ENCODE data around the gene CENPP. TPM values are rescaled to one million over a fixed set of nuclear protein-coding genes. Genes with fewer than 3 reads are reported as not detected.
"Not testable (repeated sequence)": the region's sequence is repeated elsewhere in the genome, so short reads cannot be mapped to it uniquely, and the experiment has no call there.

The CENPP gene
- total and polyA plus RNA-seq, 3 experiments from 2014 or later = 2.5 to 20.9 (median 19.5) TPM

DNA sequence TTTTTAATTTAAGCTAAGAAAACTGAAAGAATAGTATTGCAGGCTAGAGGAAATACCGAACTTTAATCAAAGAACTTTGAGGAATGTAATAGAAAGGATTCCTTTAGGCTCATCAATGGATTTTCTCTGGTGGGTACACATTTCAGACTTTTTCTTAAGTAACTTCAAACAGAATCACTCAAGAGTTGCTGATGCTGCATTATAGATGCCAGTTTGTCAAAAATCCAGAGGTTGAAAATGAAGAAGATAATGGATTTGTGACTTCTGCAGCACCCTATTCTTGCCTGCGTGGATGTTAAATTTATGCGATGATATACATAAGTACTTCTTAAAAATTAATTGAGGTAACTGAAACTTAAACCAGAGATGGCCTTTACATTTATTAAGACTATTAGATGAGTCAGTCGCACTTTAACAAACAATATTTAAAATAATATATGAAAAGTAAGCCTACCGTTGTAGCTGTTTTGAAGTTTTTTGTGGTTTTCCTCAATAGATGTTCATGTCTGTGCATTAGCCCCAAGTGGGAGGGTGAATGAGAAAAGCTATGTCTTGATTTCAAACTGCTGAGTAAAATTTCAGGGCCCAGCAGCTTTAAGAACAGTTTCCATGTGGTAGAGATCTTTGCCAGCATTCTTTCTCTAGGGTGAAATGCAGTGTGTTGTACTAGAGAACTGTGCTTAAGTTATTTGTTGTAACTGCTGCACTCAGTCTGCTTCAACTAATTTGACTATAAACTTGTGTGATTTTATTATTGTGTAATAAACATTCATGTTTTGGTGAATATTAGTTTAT lies 78.5 kb downstream of the CENPP start, which contains the start of gene OGN:
Gene OGN (minus strand): TSS at position 537 of the 795 bp plus-strand sequence. CDS start 1,171 bp downstream, outside the sequence.
- H3K9me3 ChIP-seq (ENCODE audit: low read length) = no peaks in the 10 kb centered on the region
- DNase-seq = no peak
- Mint-ChIP-seq H3K36me3 (peaks cover 0 to 1% (median 0%) of the 10 kb centered on the region in 3 donors), H3K27me3 (no peaks in the 10 kb centered on the region), H3K4me1 (peaks cover 19 to 36% (median 26%) of the 10 kb centered on the region in 3 donors), H3K4me3 (no peak within 1 kb of the TSS), H3K27ac (peak within 1 kb of the TSS in 1 of 8 donors; percentile 44), H3K9me3 (no peaks in the 10 kb centered on the region)
- ChIA-PET POLR2A (no interaction called here), CTCF (no interaction called here)
- no peak within 1 kb of the TSS for H3K27ac ChIP-seq (ENCODE audit: low read depth, low read length)
- H3K36me3 ChIP-seq (ENCODE audit: insufficient read depth, low read length) = no peaks in the 10 kb centered on the region
- no peak within 1 kb of the TSS for H3K4me3 ChIP-seq (ENCODE audit: low read length)
- H3K27me3 ChIP-seq (ENCODE audit: insufficient read depth, low read length, poor library complexity, severe bottlenecking) = no peaks in the 10 kb centered on the region
- H3K4me1 ChIP-seq (ENCODE audit: insufficient read depth, low read length) = peaks cover 22% of the 10 kb centered on the region

DNA sequence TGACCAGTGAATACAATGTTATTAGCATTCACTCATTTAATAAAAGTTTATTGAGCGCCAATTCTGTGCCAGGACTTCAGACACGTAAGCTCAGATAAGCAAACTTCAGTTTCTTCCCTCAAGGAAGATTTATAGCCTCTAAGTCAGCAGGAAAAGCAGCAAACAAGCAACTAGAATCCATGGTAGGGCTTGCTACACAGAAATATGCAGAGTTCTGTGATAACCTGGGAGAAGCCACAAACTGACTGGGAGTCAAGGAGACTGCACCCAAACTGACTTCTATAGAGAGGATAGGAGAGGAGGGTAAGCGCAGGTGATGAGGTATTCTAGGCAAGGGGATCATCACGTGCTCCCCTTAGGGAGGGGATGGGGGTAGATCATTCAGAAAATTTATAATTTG lies 80.1 kb downstream of the CENPP start:
- no peaks in the 10 kb centered on the region for H3K9me3 Mint-ChIP-seq
- H3K9me3 ChIP-seq (ENCODE audit: low read length) = no peaks in the 10 kb centered on the region
- ChIA-PET CTCF (no interaction called here), POLR2A (no interaction called here)
- no peaks in the 10 kb centered on the region for H3K27me3 Mint-ChIP-seq
- no peak overlapping the region for H3K4me3 ChIP-seq (ENCODE audit: low read length)
- peaks cover 0 to 1% (median 0%) of the 10 kb centered on the region in 3 donors for H3K36me3 Mint-ChIP-seq
- peaks cover 19 to 36% (median 26%) of the 10 kb centered on the region in 3 donors for H3K4me1 Mint-ChIP-seq
- DNase-seq = no peak
- no peaks in the 10 kb centered on the region for H3K36me3 ChIP-seq (ENCODE audit: insufficient read depth, low read length)
- peak overlapping the region in 3 of 8 donors; percentile 33 to 92 (median 89) for H3K27ac Mint-ChIP-seq
- H3K4me1 ChIP-seq (ENCODE audit: insufficient read depth, low read length) = peaks cover 22% of the 10 kb centered on the region
- peak overlapping the region in 6 of 7 donors; percentile 44 to 71 (median 68) for H3K4me3 Mint-ChIP-seq
- no peaks in the 10 kb centered on the region for H3K27me3 ChIP-seq (ENCODE audit: insufficient read depth, low read length, poor library complexity, severe bottlenecking)
- H3K27ac ChIP-seq (ENCODE audit: low read depth, low read length) = no peak overlapping the region

GRCh38 chr9:92406477-92406876 lies 80.7 kb downstream of the CENPP start:
- H3K36me3 Mint-ChIP-seq = peaks cover 0 to 1% (median 0%) of the 10 kb centered on the region in 3 donors
- Histone ChIP-seq H3K4me3 (ENCODE audit: low read length) (peak overlapping the region; percentile 33), H3K9me3 (ENCODE audit: low read length) (no peaks in the 10 kb centered on the region), H3K27ac (ENCODE audit: low read depth, low read length) (no peak overlapping the region), H3K36me3 (ENCODE audit: insufficient read depth, low read length) (no peaks in the 10 kb centered on the region), H3K27me3 (ENCODE audit: insufficient read depth, low read length, poor library complexity, severe bottlenecking) (no peaks in the 10 kb centered on the region), H3K4me1 (ENCODE audit: insufficient read depth, low read length) (peaks cover 22% of the 10 kb centered on the region)
- H3K4me3 Mint-ChIP-seq = peak overlapping the region in 6 of 7 donors; percentile 59 to 80 (median 68)
- peak overlapping the region in 5 of 8 donors; percentile 69 to 92 (median 81) for H3K27ac Mint-ChIP-seq
- no peaks in the 10 kb centered on the region for H3K27me3 Mint-ChIP-seq
- peaks cover 19 to 36% (median 26%) of the 10 kb centered on the region in 3 donors for H3K4me1 Mint-ChIP-seq
- no peaks in the 10 kb centered on the region for H3K9me3 Mint-ChIP-seq
- CTCF ChIA-PET = no interaction called here
- peak in 4 of 5 donors; percentile 6 to 48 (median 31) for DNase-seq
- POLR2A ChIA-PET = no interaction called here

- H3K4me1 ChIP-seq (ENCODE audit: insufficient read depth, low read length) = peaks cover 22% of the 10 kb centered on the region
- peaks cover 19 to 34% (median 26%) of the 10 kb centered on the region in 3 donors for H3K4me1 Mint-ChIP-seq
- no peaks in the 10 kb centered on the region for H3K27me3 ChIP-seq (ENCODE audit: insufficient read depth, low read length, poor library complexity, severe bottlenecking)
- no peaks in the 10 kb centered on the region for H3K36me3 ChIP-seq (ENCODE audit: insufficient read depth, low read length)
- H3K9me3 ChIP-seq (ENCODE audit: low read length) = no peaks in the 10 kb centered on the region
- ChIA-PET CTCF (no interaction called here), POLR2A (no interaction called here)
- no peaks in the 10 kb centered on the region for H3K9me3 Mint-ChIP-seq
- no peaks in the 10 kb centered on the region for H3K27me3 Mint-ChIP-seq
- no peak for DNase-seq
- no peak overlapping the region for H3K4me3 Mint-ChIP-seq
- no peak overlapping the region for H3K27ac ChIP-seq (ENCODE audit: low read depth, low read length)
- no peak overlapping the region for H3K4me3 ChIP-seq (ENCODE audit: low read length)
- peaks cover 0 to 1% (median 0%) of the 10 kb centered on the region in 3 donors for H3K36me3 Mint-ChIP-seq
- no peak overlapping the region for H3K27ac Mint-ChIP-seq
Observed at GRCh38 chr9:92407818-92408217, 82.1 kb downstream of the CENPP start.

DNA sequence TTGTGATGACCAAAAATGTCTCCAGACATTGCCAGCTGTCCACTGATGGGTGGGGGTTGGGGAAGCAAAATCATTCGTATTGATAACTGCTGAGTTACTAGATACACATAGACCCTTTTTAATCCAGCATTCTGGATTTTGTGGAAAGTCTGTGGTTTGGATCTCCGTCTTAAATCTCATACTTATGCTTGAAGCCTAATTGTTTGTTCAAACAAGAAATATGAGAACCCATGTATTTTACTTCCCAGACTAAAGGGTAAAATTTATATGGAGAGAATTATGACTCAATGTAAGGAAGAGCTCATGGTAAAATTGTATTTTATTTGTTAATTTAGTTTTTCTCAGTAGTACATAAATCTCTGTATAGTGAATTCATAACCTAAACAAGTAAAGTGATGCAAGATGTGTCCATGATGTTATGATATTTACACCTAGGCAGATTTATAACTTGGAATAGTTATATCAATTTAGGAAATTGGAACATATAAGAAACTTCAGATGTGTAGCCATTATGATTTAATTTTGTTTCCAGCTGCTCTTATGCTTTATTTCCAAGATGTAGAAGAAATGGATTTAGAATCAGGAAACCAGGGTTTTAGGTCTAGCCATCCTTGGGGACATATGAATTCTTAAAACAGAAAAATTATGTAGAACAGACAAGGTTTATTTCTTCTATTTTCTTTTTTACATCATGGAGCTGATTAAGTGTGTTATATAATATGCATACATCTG lies 83.2 kb downstream of the CENPP start:
- Mint-ChIP-seq H3K9me3 (no peaks in the 10 kb centered on the region), H3K4me1 (peaks cover 19 to 29% (median 26%) of the 10 kb centered on the region in 3 donors), H3K27me3 (no peaks in the 10 kb centered on the region), H3K4me3 (no peak overlapping the region), H3K27ac (peak overlapping the region in 1 of 8 donors; percentile 7), H3K36me3 (peaks cover 0 to 1% (median 0%) of the 10 kb centered on the region in 3 donors)
- H3K4me1 ChIP-seq (ENCODE audit: insufficient read depth, low read length) = peaks cover 22% of the 10 kb centered on the region
- no peak for DNase-seq
- POLR2A ChIA-PET = no interaction called here
- H3K9me3 ChIP-seq (ENCODE audit: low read length) = no peaks in the 10 kb centered on the region
- no peaks in the 10 kb centered on the region for H3K27me3 ChIP-seq (ENCODE audit: insufficient read depth, low read length, poor library complexity, severe bottlenecking)
- H3K36me3 ChIP-seq (ENCODE audit: insufficient read depth, low read length) = no peaks in the 10 kb centered on the region
- H3K27ac ChIP-seq (ENCODE audit: low read depth, low read length) = no peak overlapping the region
- CTCF ChIA-PET = no interaction called here
- H3K4me3 ChIP-seq (ENCODE audit: low read length) = no peak overlapping the region

DNA sequence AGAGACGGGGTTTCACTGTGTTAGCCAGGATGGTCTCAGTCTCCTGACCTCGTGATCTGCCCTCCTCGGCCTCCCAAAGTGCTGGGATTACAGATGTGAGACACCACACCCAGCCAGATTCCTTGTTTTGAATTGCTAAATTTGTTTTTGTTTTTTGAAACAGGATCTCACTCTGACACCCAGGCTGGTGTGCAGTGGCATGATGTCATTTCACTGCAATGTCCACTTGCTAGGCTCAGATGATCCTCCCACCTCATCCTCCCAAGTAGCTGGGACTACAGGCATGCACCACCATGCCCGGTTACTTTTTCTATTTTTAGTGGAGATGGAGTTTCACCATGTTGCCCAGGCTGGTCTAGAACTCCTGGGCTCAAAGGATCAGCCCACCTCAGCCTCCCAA lies 85.4 kb downstream of the CENPP start:
- H3K27ac ChIP-seq (ENCODE audit: low read depth, low read length); H3K36me3 ChIP-seq (ENCODE audit: insufficient read depth, low read length); H3K4me3 Mint-ChIP-seq; DNase-seq; CTCF ChIA-PET; H3K27me3 ChIP-seq (ENCODE audit: insufficient read depth, low read length, poor library complexity, severe bottlenecking); POLR2A ChIA-PET; H3K36me3 Mint-ChIP-seq; H3K9me3 Mint-ChIP-seq; H3K4me3 ChIP-seq (ENCODE audit: low read length); H3K9me3 ChIP-seq (ENCODE audit: low read length); H3K27me3 Mint-ChIP-seq: not testable (repeated sequence)
- Mint-ChIP-seq H3K4me1 (peaks cover 11 to 13% (median 12%) of the 10 kb centered on the region in 3 donors), H3K27ac (peak overlapping the region in 1 of 8 donors; percentile 85)
- H3K4me1 ChIP-seq (ENCODE audit: insufficient read depth, low read length) = peaks cover 11% of the 10 kb centered on the region

GRCh38 chr9:92414566-92414965 lies 88.8 kb downstream of the CENPP start:
- ChIA-PET POLR2A (no interaction called here), CTCF (no interaction called here)
- peaks cover 0 to 4% (median 0%) of the 10 kb centered on the region in 3 donors for H3K36me3 Mint-ChIP-seq
- no peak overlapping the region for H3K4me3 ChIP-seq (ENCODE audit: low read length)
- no peaks in the 10 kb centered on the region for H3K36me3 ChIP-seq (ENCODE audit: insufficient read depth, low read length)
- no peak overlapping the region for H3K27ac ChIP-seq (ENCODE audit: low read depth, low read length)
- H3K9me3 ChIP-seq (ENCODE audit: low read length) = no peaks in the 10 kb centered on the region
- no peaks in the 10 kb centered on the region for H3K4me1 ChIP-seq (ENCODE audit: insufficient read depth, low read length)
- H3K27me3 Mint-ChIP-seq = no peaks in the 10 kb centered on the region
- DNase-seq = no peak
- H3K27ac Mint-ChIP-seq = no peak overlapping the region
- no peaks in the 10 kb centered on the region for H3K27me3 ChIP-seq (ENCODE audit: insufficient read depth, low read length, poor library complexity, severe bottlenecking)
- H3K9me3 Mint-ChIP-seq = no peaks in the 10 kb centered on the region
- H3K4me1 Mint-ChIP-seq = no peaks in the 10 kb centered on the region
- no peak overlapping the region for H3K4me3 Mint-ChIP-seq
